Mammary epithelial cell (primary cell): ENCODE measurements around the gene GTF2E1.

Experiments used
- CTCF ChIP-seq, 2 donors: IDR thresholded peaks in 1 of 2; conservative IDR thresholded peaks in 1 of 2; 2 replicates each; pipeline ENCODE4 v1.5.1; 2011 to 2012; ENCODE audit warnings: inconsistent platforms in 2 of 2, low read length in 2 of 2, mild to moderate bottlenecking in 2 of 2, control low read depth in 1 of 2, low read depth in 1 of 2; ENCODE audit not compliant: insufficient read depth in 1 of 2; ENCODE audit errors: extremely low read depth in 1 of 2
- EZH2 ChIP-seq: IDR thresholded peaks from 2 replicates; pipeline ENCODE4 v1.6.1; 2012; ENCODE audit warnings: low read length, inconsistent platforms, borderline replicate concordance

- TF ChIP-seq EZH2, result no peak
- no peak for TF ChIP-seq CTCF (conservative IDR thresholded peaks at IDR 0.05 in 1 of 2, IDR thresholded peaks at IDR 0.05 in 1 of 2; ENCODE audit: extremely low read depth in 1 of 2, insufficient read depth in 1 of 2, low read depth in 1 of 2, low read length in 2 of 2)
Measured at GRCh38 chr3:120801484-120801883, 58.9 kb downstream of the GTF2E1 start.
